ENCODE data around the gene IGF2BP1.
A peak's percentile ranks its signal among the peaks of the same experiment; 100 is the strongest.
"Not testable (repeated sequence)": the region's sequence is repeated elsewhere in the genome, so short reads cannot be mapped to it uniquely, and the experiment has no call there.

The IGF2BP1 gene

GRCh38 chr17:49054342-49055092, 57.3 kb downstream of the IGF2BP1 start:
- no peak for DNase-seq

GRCh38 chr17:49055181-49055927, 58.2 kb downstream of the IGF2BP1 start:
- no peak for DNase-seq

GRCh38 chr17:49061524-49061943, 64.3 kb downstream of the IGF2BP1 start:
- no peak for DNase-seq

GRCh38 chr17:49063652-49064051, 66.5 kb downstream of the IGF2BP1 start:
- DNase-seq = peak in 7 of 14 donors; percentile 1 to 41 (median 23)

DNA sequence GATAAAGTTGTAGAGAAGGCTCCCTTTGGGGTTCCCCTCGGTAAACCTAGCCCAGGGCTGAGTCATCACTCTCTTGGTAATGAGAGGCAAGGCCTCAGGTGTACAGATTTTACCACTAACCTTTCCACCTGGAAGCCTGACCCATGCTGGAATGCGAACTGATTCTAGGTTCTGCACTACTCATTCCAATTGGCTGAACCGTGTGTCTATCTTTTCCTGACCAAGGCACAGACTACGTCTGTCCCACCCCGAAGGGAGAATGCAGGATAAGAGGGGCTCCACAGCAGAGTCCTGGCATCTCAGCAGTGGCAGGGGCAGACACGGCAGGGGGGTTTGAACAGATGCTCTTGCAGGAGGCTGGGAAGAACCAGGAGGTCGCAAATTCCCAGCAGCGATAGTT, 70.0 kb downstream of the IGF2BP1 start:
- no peak for DNase-seq

- DNase-seq = no peak
Measured at GRCh38 chr17:49069585-49070273, 72.5 kb downstream of the IGF2BP1 start.

- DNase-seq = no peak
Measured at GRCh38 chr17:49071106-49071505, 73.9 kb downstream of the IGF2BP1 start.

DNA sequence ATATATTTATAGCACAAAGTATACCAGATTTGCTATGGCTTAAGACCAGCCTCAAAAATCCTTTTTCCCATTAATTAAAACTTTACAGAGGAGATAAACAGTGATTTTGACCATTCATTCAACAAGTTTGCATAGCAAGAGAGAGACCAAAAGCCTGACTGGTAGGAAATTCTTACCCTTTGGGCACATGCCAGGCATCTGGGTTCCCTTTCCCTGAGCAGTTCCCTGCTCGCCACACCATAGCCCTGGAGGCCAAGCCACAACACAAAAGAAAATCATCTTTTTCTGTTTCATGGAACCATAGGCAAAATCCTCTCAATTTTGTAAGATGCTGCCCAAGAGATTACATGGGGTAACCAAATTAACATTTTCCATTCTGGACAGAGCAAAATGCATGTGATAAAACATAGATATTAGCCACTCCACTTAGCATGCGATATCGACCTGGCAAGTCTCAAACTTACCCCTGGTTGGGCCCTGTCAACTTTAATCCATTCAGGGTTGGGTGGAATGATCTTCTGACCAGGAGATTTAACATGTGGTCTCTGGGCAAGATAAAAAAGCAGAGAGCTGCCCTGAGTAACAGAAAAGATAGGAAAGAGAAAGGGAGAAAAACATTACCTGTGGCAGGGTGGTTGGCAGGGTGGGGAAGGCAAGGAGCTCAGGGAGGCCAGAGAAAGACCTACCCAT, 77.8 kb downstream of the IGF2BP1 start:
- DNase-seq = no peak

GRCh38 chr17:49076573-49077384, 79.6 kb downstream of the IGF2BP1 start:
- DNase-seq = no peak

- DNase-seq = no peak
Measured at GRCh38 chr17:49078248-49078647, 81.1 kb downstream of the IGF2BP1 start.

- DNase-seq = no peak
Measured at GRCh38 chr17:49079840-49080663, 82.9 kb downstream of the IGF2BP1 start.

DNA sequence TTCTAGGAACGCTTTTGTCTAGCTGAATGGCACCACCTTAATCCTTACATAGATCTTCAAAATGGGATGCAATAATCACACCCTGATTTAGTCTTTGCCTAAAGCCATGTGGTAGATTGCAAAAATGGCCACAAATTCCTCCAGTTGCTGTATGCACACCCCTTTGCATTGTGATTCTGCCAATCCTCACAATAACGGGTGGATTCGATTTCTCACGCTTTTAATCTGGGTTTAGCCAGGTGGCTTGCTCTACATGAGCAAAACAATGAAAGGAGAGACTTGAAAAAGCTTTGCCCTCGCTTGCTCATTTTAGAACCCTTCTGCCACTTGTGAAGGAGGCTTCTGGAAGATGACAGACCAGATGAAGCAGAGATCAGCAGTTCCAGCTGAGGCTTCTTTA, 85.0 kb downstream of the IGF2BP1 start:
- DNase-seq = no peak

GRCh38 chr17:49085046-49085445, 87.9 kb downstream of the IGF2BP1 start:
- DNase-seq = not testable (repeated sequence)

DNA sequence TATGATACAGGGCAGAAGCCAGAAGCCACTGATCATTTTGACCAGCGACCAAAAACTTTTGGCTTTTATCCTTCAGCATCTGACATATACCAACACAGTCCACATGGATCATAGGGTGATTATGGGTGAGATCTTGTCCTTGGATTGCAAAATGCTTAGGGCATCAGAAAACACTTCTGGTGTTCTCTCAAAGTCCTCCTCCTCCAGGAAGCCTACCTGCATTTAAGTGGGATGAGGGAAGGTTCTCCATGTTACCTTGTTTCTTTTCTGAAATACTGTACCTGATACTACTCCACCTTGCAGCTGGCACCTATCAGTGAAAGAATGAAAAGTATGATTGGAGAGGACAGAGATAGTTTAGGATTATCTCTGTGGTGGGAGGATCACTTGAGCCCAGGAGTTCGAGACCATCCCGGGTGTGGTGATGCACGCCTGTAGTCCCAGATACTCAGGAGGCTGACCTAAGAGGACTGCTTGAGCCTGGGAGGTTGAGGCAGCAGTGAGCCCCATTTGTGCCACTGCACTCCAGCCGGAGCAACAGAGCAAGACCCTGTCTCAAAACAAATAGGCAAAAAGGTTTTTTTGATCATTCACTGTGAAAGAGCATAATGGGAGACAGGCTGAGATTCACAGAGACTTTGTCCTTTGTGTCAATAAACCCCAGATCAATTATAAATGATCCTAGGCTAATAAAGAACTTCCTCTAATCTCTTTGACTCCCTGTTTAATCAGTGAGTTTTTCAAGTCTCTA, 88.6 kb downstream of the IGF2BP1 start:
- no peak for DNase-seq

GRCh38 chr17:49086316-49086605, 89.1 kb downstream of the IGF2BP1 start:
- DNase-seq = no peak

DNA sequence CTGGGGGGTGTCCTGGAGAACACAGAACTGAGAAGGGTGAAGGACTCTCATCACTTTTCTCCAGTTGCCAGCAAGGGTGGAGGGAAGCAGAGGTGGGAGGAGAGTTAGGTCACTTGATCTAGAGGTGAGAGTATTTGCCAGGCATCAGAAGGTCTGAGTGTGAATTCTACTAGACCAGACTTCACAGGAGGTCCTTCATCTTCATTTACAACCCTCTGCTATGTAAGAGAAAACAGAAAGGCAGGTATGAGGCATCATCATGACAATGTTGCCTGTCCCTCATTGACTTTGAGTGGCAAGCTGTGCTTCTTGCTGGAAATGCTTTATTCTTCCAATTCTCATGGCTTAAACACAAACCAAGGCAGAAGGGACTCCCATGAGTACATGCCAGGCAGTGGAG, 89.5 kb downstream of the IGF2BP1 start:
- DNase-seq = no peak

- DNase-seq = no peak
Measured at GRCh38 chr17:49089094-49089493, 91.9 kb downstream of the IGF2BP1 start.

GRCh38 chr17:49090878-49091594, 93.9 kb downstream of the IGF2BP1 start:
- no peak for DNase-seq

DNA sequence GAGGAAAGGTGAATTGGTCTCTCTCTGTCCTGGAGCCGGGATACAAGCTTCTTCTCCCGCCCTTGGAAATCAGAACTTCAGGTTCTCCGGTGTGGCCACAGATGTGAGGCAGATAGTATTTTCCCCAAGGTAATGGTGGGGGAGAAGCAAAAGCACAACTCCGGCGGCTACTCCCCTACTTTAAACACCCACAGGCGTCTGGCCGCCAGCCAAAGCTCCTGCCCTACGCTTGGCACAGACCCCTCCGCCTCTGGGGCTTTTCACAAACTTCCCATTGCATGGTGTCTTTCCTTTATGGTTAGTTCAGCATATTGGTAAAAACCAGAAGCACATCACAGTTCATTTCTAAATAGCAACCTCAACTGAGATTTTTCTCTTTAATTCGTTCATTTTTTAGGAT, 95.9 kb downstream of the IGF2BP1 start:
- DNase-seq = no peak

- DNase-seq = no peak
Measured at GRCh38 chr17:49100601-49101000, 103.4 kb downstream of the IGF2BP1 start.
